ENCODE results near the gene DCN.

The DCN gene

DNA sequence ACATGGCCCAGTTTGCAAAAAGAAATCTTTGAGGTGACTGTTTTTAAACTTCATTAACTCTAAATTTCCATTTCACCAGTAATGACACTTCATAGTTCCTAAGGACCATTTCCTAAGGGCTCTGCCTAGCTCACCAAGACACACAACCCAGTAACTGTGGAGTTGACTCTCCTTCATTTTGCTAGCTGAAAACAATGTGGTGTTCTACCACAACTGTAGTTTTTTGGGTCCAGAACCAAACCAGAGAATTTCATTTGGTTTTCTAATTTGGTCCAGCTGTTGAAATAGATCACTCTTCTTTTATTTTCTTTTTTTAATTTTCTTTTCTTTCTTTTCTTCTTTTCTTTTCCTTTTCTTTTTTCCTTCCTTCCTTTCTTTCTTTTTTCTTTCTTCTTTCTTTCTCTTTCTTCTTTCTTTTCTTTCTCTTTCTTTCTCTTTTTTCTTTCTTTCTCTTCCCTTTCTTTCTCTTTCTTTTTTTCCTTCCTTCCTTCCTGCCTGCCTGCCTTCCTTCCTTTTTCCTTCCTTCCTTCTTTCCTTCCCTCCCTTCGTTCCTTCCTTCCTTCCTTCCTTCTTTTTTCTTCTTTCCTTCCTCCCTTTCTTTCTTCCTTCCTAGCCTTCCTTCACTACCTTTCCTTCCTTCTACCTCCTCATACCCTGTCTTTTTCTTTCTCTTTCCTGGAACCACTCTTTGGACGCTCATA is 52.8 kb downstream of the DCN start:
- Mint-ChIP-seq H3K27ac (no peak overlapping the region), H3K9me3 (peaks cover 6% of the 10 kb centered on the region), H3K4me1 (no peaks in the 10 kb centered on the region), H3K36me3 (no peaks in the 10 kb centered on the region), H3K4me3 (no peak overlapping the region), H3K27me3 (no peaks in the 10 kb centered on the region)
- ATAC-seq, result no peak

DNA sequence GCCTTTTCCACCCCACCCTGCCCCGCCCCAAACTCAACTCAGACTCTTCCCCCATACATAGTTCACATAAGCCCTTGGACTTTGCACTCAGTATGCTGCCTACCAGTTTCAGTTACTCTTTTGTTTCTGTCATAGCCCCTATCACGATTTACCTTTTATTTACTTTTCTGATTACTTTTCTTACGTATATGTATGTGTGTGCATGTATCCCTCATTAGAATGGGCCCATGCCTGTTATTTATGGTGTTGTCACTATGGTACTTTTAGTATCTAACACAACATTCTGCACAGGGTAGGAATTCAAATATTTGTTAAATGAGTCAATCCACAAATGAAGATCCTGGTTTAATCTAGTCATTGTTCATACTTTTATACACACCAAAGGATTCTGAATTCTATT is 54.9 kb downstream of the DCN start:
- H3K27ac Mint-ChIP-seq, result no peak overlapping the region
- ATAC-seq, result no peak
- H3K27me3 Mint-ChIP-seq, result no peaks in the 10 kb centered on the region
- H3K4me1 Mint-ChIP-seq, result no peaks in the 10 kb centered on the region
- H3K9me3 Mint-ChIP-seq, result peaks cover 6% of the 10 kb centered on the region
- no peaks in the 10 kb centered on the region for H3K36me3 Mint-ChIP-seq
- no peak overlapping the region for H3K4me3 Mint-ChIP-seq

DNA sequence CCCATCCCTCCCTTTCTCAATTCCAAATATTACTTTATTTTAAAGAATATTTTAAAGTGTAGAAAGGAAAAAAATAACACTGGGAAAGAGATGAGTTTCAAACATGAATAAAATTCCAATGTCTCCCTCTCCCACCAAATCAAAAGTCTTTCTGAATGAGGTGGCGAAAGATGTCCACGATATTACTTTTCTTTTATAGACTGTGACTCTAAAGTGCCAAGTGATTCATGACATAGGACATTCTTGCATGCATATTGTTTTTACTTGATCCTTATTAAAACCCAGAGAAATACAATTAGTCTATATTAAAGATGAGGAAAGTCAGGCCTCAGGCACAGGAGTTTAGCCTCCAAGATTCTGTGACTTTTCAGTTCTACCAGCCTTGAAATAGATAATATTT is 55.3 kb downstream of the DCN start:
- Mint-ChIP-seq H3K4me1 (no peaks in the 10 kb centered on the region), H3K27ac (no peak overlapping the region), H3K4me3 (no peak overlapping the region), H3K9me3 (peaks cover 6% of the 10 kb centered on the region), H3K27me3 (no peaks in the 10 kb centered on the region), H3K36me3 (no peaks in the 10 kb centered on the region)
- ATAC-seq, result no peak

DNA sequence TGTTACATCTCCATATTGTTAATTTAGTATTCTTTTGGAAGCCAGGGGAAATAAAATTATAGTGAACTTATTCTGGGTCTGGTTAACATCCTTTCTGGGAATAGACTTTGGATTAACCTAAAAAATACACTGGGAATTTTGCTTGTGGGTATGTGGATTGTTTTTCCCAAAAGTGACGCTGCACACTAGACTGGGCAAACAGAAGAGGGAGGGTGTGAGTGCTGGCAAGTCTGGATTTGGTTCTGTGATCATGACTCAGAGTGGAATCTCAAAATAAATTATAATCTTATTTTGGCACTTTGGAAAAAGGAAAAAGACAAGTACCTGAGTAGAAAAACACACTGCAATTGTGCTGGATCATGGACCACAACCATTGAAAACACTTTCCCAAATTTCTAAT is 56.1 kb downstream of the DCN start:
- no peak overlapping the region for H3K27ac Mint-ChIP-seq
- H3K9me3 Mint-ChIP-seq, result peaks cover 6% of the 10 kb centered on the region
- H3K4me1 Mint-ChIP-seq, result no peaks in the 10 kb centered on the region
- no peak for ATAC-seq
- H3K4me3 Mint-ChIP-seq, result no peak overlapping the region
- no peaks in the 10 kb centered on the region for H3K27me3 Mint-ChIP-seq
- no peaks in the 10 kb centered on the region for H3K36me3 Mint-ChIP-seq

DNA sequence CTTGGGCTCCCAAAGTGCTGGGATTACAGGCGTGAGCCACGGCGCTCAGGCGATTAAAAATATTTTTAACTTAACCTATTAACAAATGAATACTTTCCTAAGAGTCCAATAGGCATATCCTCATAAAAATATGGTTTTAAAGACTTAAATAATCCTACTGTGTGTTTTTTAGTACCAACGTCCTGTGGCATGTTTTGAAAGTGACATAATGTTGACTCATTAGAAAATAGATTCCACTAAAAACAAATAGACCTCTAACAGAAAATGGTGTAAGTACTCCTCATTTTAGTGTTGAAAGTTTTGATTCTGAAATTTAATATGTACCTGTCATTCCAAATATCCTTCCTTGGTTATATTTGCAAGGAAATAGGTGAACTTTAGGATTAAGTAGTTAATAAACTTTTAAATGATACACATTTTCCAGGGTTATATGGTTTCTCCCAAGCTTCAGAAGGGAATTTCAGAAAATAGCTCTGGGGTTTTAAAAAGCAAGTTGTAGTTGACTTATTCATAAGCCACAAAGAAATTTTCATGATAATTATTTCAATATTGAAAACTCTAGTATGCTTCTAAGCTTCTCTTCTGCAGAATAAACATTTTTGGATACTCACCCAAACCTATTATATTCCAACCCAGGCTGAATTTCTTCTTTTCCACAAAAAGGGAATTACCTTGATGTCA is 59.2 kb downstream of the DCN start:
- Mint-ChIP-seq H3K27ac (no peak overlapping the region), H3K9me3 (peaks cover 2% of the 10 kb centered on the region), H3K4me3 (no peak overlapping the region), H3K27me3 (no peaks in the 10 kb centered on the region), H3K36me3 (no peaks in the 10 kb centered on the region), H3K4me1 (no peaks in the 10 kb centered on the region)
- ATAC-seq, result no peak

DNA sequence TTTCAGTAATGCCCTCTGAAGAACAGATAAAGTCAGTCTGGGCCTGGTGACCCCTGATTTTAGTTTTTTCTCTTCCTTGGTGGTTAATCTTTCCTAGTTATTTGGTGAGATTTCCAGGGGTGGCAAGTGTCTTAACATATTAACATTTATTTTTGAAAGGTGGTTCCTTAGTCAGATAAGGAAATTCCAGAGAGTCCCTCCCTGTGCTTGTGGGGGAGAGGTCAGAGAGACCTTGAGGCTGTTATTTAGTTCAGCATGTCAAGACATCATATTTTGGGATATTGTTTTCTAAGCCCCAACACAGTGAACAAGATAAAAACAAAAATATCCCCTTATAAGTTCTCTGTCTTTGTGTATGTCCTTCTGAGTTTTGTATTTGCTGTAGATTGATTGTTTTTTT is 61.8 kb downstream of the DCN start:
- no peaks in the 10 kb centered on the region for H3K36me3 Mint-ChIP-seq
- H3K27me3 Mint-ChIP-seq, result no peaks in the 10 kb centered on the region
- ATAC-seq, result no peak
- no peak overlapping the region for H3K4me3 Mint-ChIP-seq
- H3K4me1 Mint-ChIP-seq, result no peaks in the 10 kb centered on the region
- no peak overlapping the region for H3K27ac Mint-ChIP-seq
- H3K9me3 Mint-ChIP-seq, result no peaks in the 10 kb centered on the region

DNA sequence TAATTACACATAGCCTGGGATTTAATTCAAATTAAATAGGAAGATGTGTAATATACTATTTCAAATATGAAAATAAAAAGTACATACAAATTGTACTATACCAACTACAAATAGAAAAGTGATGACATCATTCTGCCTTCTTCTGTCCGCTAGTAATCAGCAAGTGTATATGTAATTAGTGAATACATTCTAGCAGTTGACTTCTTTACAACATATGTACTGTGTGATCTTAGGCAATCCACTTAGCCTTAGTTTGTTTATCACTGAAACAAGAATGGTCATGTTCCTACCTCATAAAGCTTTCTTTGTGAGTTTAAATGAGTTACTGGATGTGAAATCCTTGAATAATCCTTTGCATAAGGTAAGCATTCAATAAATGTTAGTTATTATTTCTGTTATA is 63.5 kb downstream of the DCN start:
- ATAC-seq, result no peak
- Mint-ChIP-seq H3K36me3 (no peaks in the 10 kb centered on the region), H3K27ac (no peak overlapping the region), H3K27me3 (no peaks in the 10 kb centered on the region), H3K9me3 (no peaks in the 10 kb centered on the region), H3K4me3 (no peak overlapping the region), H3K4me1 (no peaks in the 10 kb centered on the region)

DNA sequence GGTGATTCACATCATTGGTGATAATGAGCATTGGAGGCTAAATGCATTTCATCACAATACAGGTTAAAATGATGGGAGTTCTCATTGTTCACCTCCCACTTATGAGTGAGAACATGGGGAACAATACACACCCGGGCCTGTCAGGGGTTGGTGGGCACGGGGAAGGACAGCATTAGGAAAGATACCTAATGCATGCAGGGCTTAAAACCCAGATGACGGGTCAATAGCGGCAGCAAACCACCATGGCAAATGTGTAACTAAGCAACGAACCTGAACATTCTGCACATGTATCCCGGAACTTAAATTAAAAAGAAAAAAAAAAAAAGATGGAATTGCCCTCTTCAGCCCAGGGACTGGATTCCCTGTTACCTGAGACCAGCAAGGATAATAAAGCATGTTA is 69.0 kb downstream of the DCN start:
- Mint-ChIP-seq H3K9me3 (no peaks in the 10 kb centered on the region), H3K27ac (no peak overlapping the region), H3K4me1 (no peaks in the 10 kb centered on the region), H3K27me3 (no peaks in the 10 kb centered on the region), H3K4me3 (no peak overlapping the region), H3K36me3 (no peaks in the 10 kb centered on the region)
- ATAC-seq, result no peak

DNA sequence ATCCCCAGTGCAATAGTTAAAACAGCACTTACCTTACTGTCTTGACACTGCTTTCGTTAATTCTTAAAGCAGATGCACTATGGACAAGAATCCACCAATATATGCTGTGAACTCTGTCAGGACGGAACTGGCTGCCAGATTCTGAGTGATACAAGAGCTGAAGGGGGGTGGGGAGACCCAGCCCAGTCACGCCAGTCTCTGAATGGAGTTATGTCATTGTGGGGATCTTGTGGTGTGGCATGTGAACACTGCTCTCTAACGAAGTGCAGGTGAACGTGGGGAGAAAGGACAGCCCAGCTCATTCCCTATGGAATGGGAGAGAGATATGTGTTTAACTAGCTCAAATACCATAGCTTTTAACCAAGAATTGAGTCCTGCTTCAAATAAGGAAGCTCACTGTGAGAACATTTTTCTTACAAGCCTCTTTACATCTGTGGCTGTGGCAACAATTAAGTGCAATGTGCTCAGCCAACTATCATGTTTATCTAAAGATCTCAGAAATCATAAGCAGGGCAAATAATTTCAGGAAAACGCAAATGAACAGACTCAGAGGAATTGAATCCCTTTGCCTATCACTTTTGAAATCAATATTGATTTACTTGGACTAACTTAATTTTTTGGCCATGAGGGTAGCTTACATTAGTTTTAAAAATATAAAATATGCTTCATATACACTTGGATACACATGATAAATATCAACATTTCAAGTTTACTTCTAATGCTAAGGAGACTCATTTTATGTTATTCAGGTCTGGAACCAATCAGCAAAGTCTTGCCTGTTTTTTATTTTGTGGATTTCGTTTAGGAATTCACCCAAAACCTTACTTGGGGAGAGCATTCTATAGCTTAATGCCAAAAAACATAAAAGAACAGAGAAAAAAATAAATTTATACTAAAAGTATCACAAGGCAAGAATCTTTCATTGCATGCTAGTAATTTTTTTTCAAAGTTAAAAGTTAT is 71.0 kb downstream of the DCN start, which contains the start of gene LUM:
TSS of gene LUM (minus strand) at position 129 of the 960 bp plus-strand sequence. CDS start 2,515 bp downstream, outside the sequence.
- H3K36me3 Mint-ChIP-seq, result no peaks in the 10 kb centered on the region
- peaks cover 8% of the 10 kb centered on the region for H3K27me3 Mint-ChIP-seq
- H3K4me3 Mint-ChIP-seq, result no peak within 1 kb of the TSS
- H3K4me1 Mint-ChIP-seq, result no peaks in the 10 kb centered on the region
- H3K27ac Mint-ChIP-seq, result no peak within 1 kb of the TSS
- no peak for ATAC-seq
- H3K9me3 Mint-ChIP-seq, result no peaks in the 10 kb centered on the region

DNA sequence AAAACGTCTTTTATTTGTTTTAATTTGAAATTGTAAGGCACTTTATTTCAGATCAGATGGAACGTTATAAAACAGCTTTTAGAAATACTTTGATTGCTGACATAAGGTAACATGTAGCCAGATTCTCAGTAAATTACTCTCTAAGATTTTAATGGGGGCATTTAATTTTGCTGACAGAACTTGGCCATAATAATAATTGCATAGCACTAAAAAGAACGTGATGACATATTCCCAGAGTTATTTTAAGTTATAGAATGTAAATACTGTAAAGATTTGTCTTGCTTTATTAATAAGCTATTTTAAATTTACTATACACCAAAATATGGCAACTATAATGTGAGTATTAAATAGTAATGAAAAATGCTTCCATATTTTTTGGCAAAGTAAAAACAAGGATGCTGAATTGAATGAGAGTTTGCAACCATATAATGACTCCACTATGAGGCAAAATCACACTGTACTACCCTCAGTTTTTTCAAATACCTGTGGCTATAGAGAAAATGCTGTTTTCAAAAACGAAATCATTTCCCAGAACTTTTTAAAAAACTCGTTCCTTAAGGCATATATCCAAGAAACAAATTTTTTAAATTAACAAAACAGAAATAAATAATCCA is 72.2 kb downstream of the DCN start:
- H3K4me1 Mint-ChIP-seq, result no peaks in the 10 kb centered on the region
- no peak for ATAC-seq
- no peaks in the 10 kb centered on the region for H3K36me3 Mint-ChIP-seq
- H3K27ac Mint-ChIP-seq, result no peak overlapping the region
- H3K27me3 Mint-ChIP-seq, result peaks cover 10% of the 10 kb centered on the region
- H3K4me3 Mint-ChIP-seq, result no peak overlapping the region
- H3K9me3 Mint-ChIP-seq, result no peaks in the 10 kb centered on the region

DNA sequence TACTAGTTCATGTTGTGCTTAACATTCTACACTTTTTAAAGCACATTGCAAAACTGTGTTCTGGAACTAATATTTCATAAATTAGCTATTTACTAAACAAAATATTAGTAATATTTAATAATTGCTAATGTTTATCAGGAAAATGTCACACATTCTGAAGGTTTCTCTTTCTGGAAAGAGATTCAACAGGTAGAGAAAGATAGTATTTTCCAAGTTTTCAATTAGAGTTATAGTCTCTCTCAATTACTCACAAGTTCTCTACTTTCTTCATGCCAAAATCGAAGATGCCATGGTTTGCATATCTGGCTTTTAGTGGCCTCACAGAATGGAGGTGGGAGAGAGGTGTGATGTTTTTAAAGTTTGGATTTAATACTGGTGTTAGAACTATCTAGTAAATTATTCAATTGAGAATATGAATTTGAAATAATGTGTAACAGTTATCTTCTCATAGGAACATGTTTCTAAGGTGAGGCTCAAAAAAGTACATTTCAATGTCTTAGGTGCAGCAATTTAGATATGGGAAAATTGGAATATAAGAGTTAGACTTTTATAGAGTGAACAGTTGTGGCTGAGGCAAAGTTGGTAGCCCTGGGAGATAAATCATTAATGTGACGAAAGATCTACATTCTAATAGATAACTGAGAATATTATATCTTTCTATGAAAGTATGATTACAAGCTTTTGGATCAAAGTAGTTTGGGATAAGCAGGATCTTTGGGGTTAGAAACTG is 72.9 kb downstream of the DCN start:
- no peaks in the 10 kb centered on the region for H3K36me3 Mint-ChIP-seq
- no peaks in the 10 kb centered on the region for H3K9me3 Mint-ChIP-seq
- H3K4me1 Mint-ChIP-seq, result no peaks in the 10 kb centered on the region
- peaks cover 10% of the 10 kb centered on the region for H3K27me3 Mint-ChIP-seq
- H3K27ac Mint-ChIP-seq, result no peak overlapping the region
- ATAC-seq, result no peak
- H3K4me3 Mint-ChIP-seq, result no peak overlapping the region

DNA sequence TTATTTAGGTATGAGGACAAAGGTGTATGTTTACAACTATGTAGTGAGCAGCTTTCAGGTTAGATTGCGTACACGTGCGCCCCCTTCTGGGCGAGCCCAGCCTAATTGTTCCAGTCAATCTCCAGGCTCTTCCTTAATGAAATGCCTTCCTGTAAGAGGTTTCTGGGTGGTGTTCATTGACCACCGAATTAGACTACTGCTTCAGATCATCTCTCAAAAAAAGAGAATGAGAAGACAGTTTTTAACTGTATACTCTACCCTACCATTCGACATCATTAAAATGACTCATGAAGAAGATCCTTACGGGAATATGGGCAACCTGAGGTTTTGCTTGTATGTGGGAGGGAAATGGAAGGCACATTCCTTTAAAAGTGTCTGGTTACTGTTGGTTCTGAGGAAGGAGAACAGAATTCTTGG is 73.5 kb downstream of the DCN start:
- H3K27me3 Mint-ChIP-seq, result peaks cover 10% of the 10 kb centered on the region
- ATAC-seq, result no peak
- H3K36me3 Mint-ChIP-seq, result no peaks in the 10 kb centered on the region
- no peaks in the 10 kb centered on the region for H3K9me3 Mint-ChIP-seq
- H3K4me3 Mint-ChIP-seq, result no peak overlapping the region
- H3K27ac Mint-ChIP-seq, result no peak overlapping the region
- no peaks in the 10 kb centered on the region for H3K4me1 Mint-ChIP-seq

DNA sequence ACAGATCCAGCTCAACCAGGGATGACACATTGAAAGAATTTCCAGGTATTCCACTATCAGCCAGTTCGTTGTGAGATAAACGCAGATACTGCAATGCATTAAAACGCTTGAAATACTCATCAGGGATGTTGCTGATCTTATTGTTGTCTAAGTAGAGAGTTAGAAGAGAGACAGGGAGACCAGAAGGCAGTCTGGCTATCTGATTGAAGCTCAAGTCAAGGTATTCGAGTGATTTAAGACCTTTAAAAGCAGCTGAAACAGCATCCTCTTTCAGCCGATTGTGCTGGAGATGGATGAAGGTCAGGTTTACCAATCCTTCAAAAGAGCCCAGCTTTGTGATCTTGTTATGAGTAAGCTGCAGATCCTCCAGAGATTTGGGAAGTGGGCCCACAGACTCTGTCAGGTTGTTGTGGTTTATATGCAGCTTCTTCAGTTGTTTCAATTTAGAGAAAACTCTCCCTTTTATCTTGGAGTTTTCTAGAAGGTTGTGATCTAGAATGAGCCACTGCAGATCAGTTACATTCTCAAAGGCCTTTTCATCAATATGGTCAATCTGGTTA is 74.3 kb downstream of the DCN start:
- Mint-ChIP-seq H3K27ac (no peak overlapping the region), H3K4me1 (no peaks in the 10 kb centered on the region), H3K9me3 (no peaks in the 10 kb centered on the region), H3K4me3 (no peak overlapping the region), H3K36me3 (no peaks in the 10 kb centered on the region), H3K27me3 (peaks cover 10% of the 10 kb centered on the region)
- no peak for ATAC-seq

DNA sequence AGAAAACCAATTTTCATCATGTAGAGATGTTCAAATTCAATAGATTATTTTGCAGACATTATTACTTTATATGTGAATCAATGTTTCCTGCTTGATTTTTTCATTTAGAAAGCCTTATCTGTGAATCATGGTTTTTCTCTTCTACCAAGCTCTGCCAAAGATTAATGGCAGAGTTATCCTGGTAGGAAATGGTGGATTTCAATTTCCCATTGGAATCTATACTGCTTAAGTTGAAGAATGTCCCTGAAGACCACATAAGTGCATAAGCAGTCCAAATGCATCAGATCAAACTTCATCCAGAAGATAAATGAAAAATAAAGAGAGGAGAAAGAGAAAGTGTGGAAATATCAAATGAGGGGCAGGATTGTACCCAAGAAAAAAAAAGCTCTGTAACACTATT is 76.3 kb downstream of the DCN start:
- no peak for ATAC-seq
- Mint-ChIP-seq H3K4me3 (no peak overlapping the region), H3K4me1 (no peaks in the 10 kb centered on the region), H3K9me3 (no peaks in the 10 kb centered on the region), H3K27me3 (peaks cover 10% of the 10 kb centered on the region), H3K27ac (no peak overlapping the region), H3K36me3 (no peaks in the 10 kb centered on the region)
